GM12878 (cell line): ENCODE data around the gene AMPD2. TPM values are rescaled to one million over a fixed set of nuclear protein-coding genes. Genes with fewer than 3 reads are reported as not detected.

ENCODE experiments used
- ATAC-seq: fragments of 200-7000 bp; cut with Tn5 transposase; 3 replicates; pipeline ENCODE4 v1.9.1; 2020; ENCODE audit warnings: mild to moderate bottlenecking, moderate library complexity
- BruUV-seq: library from RNA; stranded (reverse); fragments of 400-500 nt; replicated peaks from 2 replicates; lab custom pipeline; 2021; lab: Mats Ljungman, UMichigan
- CTCF ChIA-PET: fragments of 300-600 bp; sonication (Branson Sonifier 250); formaldehyde crosslinking; extraction: SDS; loops from one replicate; lab custom pipeline; 2021; ENCODE audit warnings: inconsistent platforms; lab: Yijun Ruan, JAX
- POLR2A ChIA-PET: fragments of 350-600 bp; formaldehyde crosslinking; extraction: SDS; loops from one replicate; lab custom pipeline; 2021; ENCODE audit warnings: inconsistent platforms; lab: Charles Lee
- RAD21 ChIA-PET: fragments of 300-600 bp; sonication (Branson Sonifier 250); formaldehyde crosslinking; loops from one replicate; lab custom pipeline; 2023; ENCODE audit warnings: antibody characterized with exemption; ENCODE audit not compliant: unreplicated experiment; lab: Charles Lee
- SMC1A ChIA-PET: fragments of 300-600 bp; sonication (Branson Sonifier 250); formaldehyde crosslinking; loops from one replicate; lab custom pipeline; 2023; ENCODE audit not compliant: unreplicated experiment, uncharacterized antibody; lab: Charles Lee
- DNase-seq: peaks from one replicate; pipeline ENCODE4 v3.0.0-alpha.2; 2011; ENCODE audit warnings: low read depth, low spot score
- FAIRE-seq: peaks from 3 replicates; lab custom pipeline; 2011; peaks lifted over from hg19 to GRCh38; lab: Jason Lieb, UNC
- H2AFZ ChIP-seq: 2 replicates; pipeline ENCODE4 v1.6.0; 2011; ENCODE audit warnings: low read depth, low read length, control low read depth; ENCODE audit not compliant: control insufficient read depth
- H3K27ac ChIP-seq: 2 replicates; pipeline ENCODE4 v1.5.1; 2011; ENCODE audit warnings: control low read depth; ENCODE audit not compliant: control insufficient read depth, insufficient read depth
- H3K27me3 ChIP-seq, 2 experiments: replicated peaks in 1 of 2; 2 replicates each; pipeline versions ENCODE4 v1.6.0 to v1.6.1; 2011; ENCODE audit warnings: low read length in 1 of 2; ENCODE audit not compliant: control insufficient read depth in 2 of 2, insufficient read depth in 2 of 2
- H3K36me3 ChIP-seq, 2 experiments: 2 replicates each; pipeline ENCODE4 v1.5.1; 2011; ENCODE audit warnings: low read length in 1 of 2; ENCODE audit not compliant: control insufficient read depth in 2 of 2, insufficient read depth in 2 of 2
- H3K4me1 ChIP-seq: 2 replicates; pipeline ENCODE4 v1.6.1; 2011; ENCODE audit warnings: mild to moderate bottlenecking, low read length, moderate library complexity, mixed read lengths; ENCODE audit not compliant: control insufficient read depth, insufficient read depth
- H3K4me2 ChIP-seq: 2 replicates; pipeline ENCODE4 v1.6.0; 2011; ENCODE audit warnings: control low read depth; ENCODE audit not compliant: control insufficient read depth, insufficient read depth
- H3K4me3 ChIP-seq: fragments of 200-600 bp; sonication (generic); 2 replicates; pipeline ENCODE4 v1.5.1; 2016
- H3K79me2 ChIP-seq: 2 replicates; pipeline ENCODE4 v1.6.0; 2011; ENCODE audit warnings: low read length; ENCODE audit not compliant: control insufficient read depth, insufficient read depth
- H3K9ac ChIP-seq: 2 replicates; pipeline ENCODE4 v1.8.0; 2011; ENCODE audit warnings: low read length, control low read depth, mixed read lengths; ENCODE audit not compliant: control insufficient read depth, insufficient read depth
- H3K9me3 ChIP-seq: replicated peaks from 3 replicates; pipeline ENCODE4 v1.5.1; 2011; ENCODE audit warnings: mild to moderate bottlenecking, low read length; ENCODE audit not compliant: control insufficient read depth, insufficient read depth
- H4K20me1 ChIP-seq: 2 replicates; pipeline ENCODE4 v1.6.0; 2011; ENCODE audit not compliant: control insufficient read depth, insufficient read depth
- ESRRA ChIP-seq: IDR thresholded peaks from 2 replicates; pipeline ENCODE4 v1.6.1; 2012; ENCODE audit warnings: mild to moderate bottlenecking, low read length, improper control_type of control experiment
- HDAC2 ChIP-seq: fragments of 200-600 bp; sonication (generic); IDR thresholded peaks from 2 replicates; pipeline ENCODE4 v1.6.1; 2017
- JUND ChIP-seq: IDR thresholded peaks from 2 replicates; pipeline ENCODE4 v1.6.1; 2012; ENCODE audit warnings: low read depth, mild to moderate bottlenecking, low read length, improper control_type of control experiment, moderate library complexity
- NFXL1 ChIP-seq: fragments of 450-650 bp; IDR thresholded peaks from 2 replicates; pipeline ENCODE4 v1.6.1; 2017; ENCODE audit warnings: antibody characterized with exemption, mild to moderate bottlenecking, borderline replicate concordance
- NR2F1 ChIP-seq: fragments of 450-650 bp; conservative IDR thresholded peaks from 2 replicates; pipeline ENCODE4 v1.6.1; 2017; ENCODE audit warnings: mild to moderate bottlenecking
- PAX8 ChIP-seq: fragments of 450-650 bp; IDR thresholded peaks from 2 replicates; pipeline ENCODE4 v1.6.1; 2017; ENCODE audit warnings: mild to moderate bottlenecking, moderate library complexity
- POLR2AphosphoS2 ChIP-seq: IDR thresholded peaks from 2 replicates; pipeline ENCODE4 v1.6.1; 2011; ENCODE audit warnings: low read depth, mild to moderate bottlenecking, low read length, improper control_type of control experiment, moderate library complexity
- POU2F2 ChIP-seq: IDR thresholded peaks from 3 replicates; pipeline ENCODE4 v1.6.1; 2011; ENCODE audit warnings: low read depth, mild to moderate bottlenecking, low read length, borderline replicate concordance
- RCOR1 ChIP-seq: conservative IDR thresholded peaks from 2 replicates; pipeline ENCODE4 v1.6.1; 2012; ENCODE audit warnings: low read depth, low read length, improper control_type of control experiment
- RUNX3 ChIP-seq: IDR thresholded peaks from 2 replicates; pipeline ENCODE4 v1.6.1; 2012; ENCODE audit warnings: low read length, inconsistent platforms
- TBL1XR1 ChIP-seq: IDR thresholded peaks from 2 replicates; pipeline ENCODE4 v1.6.1; 2012; ENCODE audit warnings: low read depth, low read length, improper control_type of control experiment
- USF1 ChIP-seq: IDR thresholded peaks from 2 replicates; pipeline ENCODE4 v1.6.1; 2011; ENCODE audit warnings: borderline replicate concordance, low read depth, mild to moderate bottlenecking, moderate library complexity, mixed read lengths, low read length; ENCODE audit not compliant: insufficient read depth; ENCODE audit errors: extremely low read length
- ZNF274 ChIP-seq: IDR thresholded peaks from one replicate; pipeline ENCODE4 v1.8.0; 2011; ENCODE audit not compliant: insufficient read length, insufficient read depth
- WGBS: methylation state at CpG from one replicate; pipeline ENCODE4 v1.1.6; 2016; ENCODE audit warnings: low lambda C conversion rate; ENCODE audit not compliant: insufficient replicate concordance, insufficient coverage; ENCODE audit errors: missing lambda C conversion rate; 5-methylcytosine and 5-hydroxymethylcytosine counted together
- in situ Hi-C: fragments of 300-500 bp; cut with MboI; formaldehyde crosslinking; loops from 9 replicates; pipeline ENCODE4 v1.14.3; 2018; ENCODE audit warnings: mixed read lengths
- intact Hi-C: fragments of 100-400 bp; cut with micrococcal nuclease; formaldehyde crosslinking; loops from one replicate; pipeline ENCODE4 v1.14.2; 2022; ENCODE audit not compliant: unreplicated experiment
- polyA plus RNA-seq, 11 experiments: library from polyadenylated mRNA; depleted of rRNA in 4 of 11; unstranded in 6 of 11; stranded (reverse) in 5 of 11; fragments of >200 nt; fragmentation: Nextera tagmentation in 4 of 11; fragmentation: Illumina TruSeq in 1 of 11; extraction: Ambion mirVana in 4 of 11; extraction: Trizol in 1 of 11; gene quantifications; 1 replicate in 1 of 11; 2 replicates in 10 of 11; pipeline versions ENCODE4 v1.2.1 to v1.2.3, GENCODE V29; 2011 to 2016; ENCODE audit warnings: inconsistent platforms in 2 of 11, missing spikeins in 2 of 11, low read depth in 1 of 11
- total RNA-seq, 4 experiments: library from RNA; depleted of rRNA in 3 of 4; stranded (reverse); fragments of >200 nt in 3 of 4; fragmentation: Illumina TruSeq in 1 of 4; extraction: Trizol in 1 of 4; gene quantifications; 2 replicates each; pipeline versions ENCODE4 v1.2.1 to v1.2.3, GENCODE V29; 2013 to 2021
- TF ChIP-seq, protein P1 (sequence below): fragments of 150-350 bp; IDR thresholded peaks from 2 replicates; pipeline ENCODE4 v1.6.1; 2014; ENCODE audit warnings: mild to moderate bottlenecking, low read depth, low read length

Gene AMPD2
- total and polyA plus RNA-seq, 10 of the 15 experiments (the other 5 are each of a cell fraction or from before 2014, with no cell fraction given): 2.0 to 75.9 (median 31.3) TPM

GRCh38 chr1:109622895-109623294 lies 3.3 kb downstream of the AMPD2 start:
- Histone ChIP-seq H3K36me3 (peaks cover 0 to 2% of the 10 kb centered on the region in 2 experiments; a peak in 2 of 4 replicates), H3K79me2 (peaks cover 51% of the 10 kb centered on the region), H4K20me1 (no peaks in the 10 kb centered on the region), H3K9me3 (no peaks in the 10 kb centered on the region), H2AFZ (no peak overlapping the region), H3K4me1 (peaks cover 38% of the 10 kb centered on the region), H3K9ac (no peak overlapping the region; the same call in 1 of the 2 replicates), H3K4me2 (peak overlapping the region; percentile 26), H3K27ac (no peak overlapping the region; the same call in 1 of the 2 replicates), H3K4me3 (peak overlapping the region; percentile 85; the same call in 1 of the 2 replicates), H3K27me3 (no peaks in the 10 kb centered on the region)
- ATAC-seq (no peak), FAIRE-seq (no peak), DNase-seq (no peak)
- 97% methylated on average over 3 of the region's 3 CpGs for WGBS
- BruUV-seq: no TSS peak
- intact Hi-C loops (loop anchor here (5.0 kb wide), 1 partner anchor 131 kb away; the partner anchor contains the start of gene CYB561D1), in situ Hi-C loops (loop anchor here (5.0 kb wide), 2 partner anchors 76 to 136 kb away; partner anchors contain the start of gene GNAI3)
- RAD21 ChIA-PET: interaction anchor here (2.1 to 2.7 kb wide), 3 partner anchors 17 to 76 kb away, joined by 9 to 15 read pairs (median 10); partner anchors contain the start of gene GNAI3
- TF ChIP-seq NR2F1 (no peak), TBL1XR1 (no peak), ESRRA (no peak), USF1 (no peak), RUNX3 (no peak), NFXL1 (no peak), JUND (no peak), ZNF274 (no peak), RCOR1 (no peak), HDAC2 (no peak), PAX8 (no peak), POLR2AphosphoS2 (no peak), POU2F2 (no peak)
- TF ChIP-seq, protein P1, sequence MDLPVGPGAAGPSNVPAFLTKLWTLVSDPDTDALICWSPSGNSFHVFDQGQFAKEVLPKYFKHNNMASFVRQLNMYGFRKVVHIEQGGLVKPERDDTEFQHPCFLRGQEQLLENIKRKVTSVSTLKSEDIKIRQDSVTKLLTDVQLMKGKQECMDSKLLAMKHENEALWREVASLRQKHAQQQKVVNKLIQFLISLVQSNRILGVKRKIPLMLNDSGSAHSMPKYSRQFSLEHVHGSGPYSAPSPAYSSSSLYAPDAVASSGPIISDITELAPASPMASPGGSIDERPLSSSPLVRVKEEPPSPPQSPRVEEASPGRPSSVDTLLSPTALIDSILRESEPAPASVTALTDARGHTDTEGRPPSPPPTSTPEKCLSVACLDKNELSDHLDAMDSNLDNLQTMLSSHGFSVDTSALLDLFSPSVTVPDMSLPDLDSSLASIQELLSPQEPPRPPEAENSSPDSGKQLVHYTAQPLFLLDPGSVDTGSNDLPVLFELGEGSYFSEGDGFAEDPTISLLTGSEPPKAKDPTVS: no peak
- CTCF ChIA-PET: interaction anchor here (1.3 to 3.3 kb wide), 4 partner anchors 8 to 77 kb away, joined by 3 to 22 read pairs (median 8); no protein-coding TSS in a partner anchor
- SMC1A ChIA-PET: interaction anchor here (1.6 kb wide), 1 partner anchor 76 kb away, joined by 6 read pairs; no protein-coding TSS in a partner anchor
- POLR2A ChIA-PET: no interaction called here
